A673 (cell line): ENCODE measurements around the gene RGS3.

Experiments used
- EZH2 ChIP-seq: fragments of 200-600 bp; sonication (generic); IDR thresholded peaks from 2 replicates; pipeline ENCODE4 v1.6.1; 2017; ENCODE audit warnings: borderline replicate concordance, low read depth, mild to moderate bottlenecking, mixed read lengths, antibody characterized with exemption, low read length; ENCODE audit not compliant: poor library complexity, severe bottlenecking
- TF ChIP-seq, protein P1 (sequence below): fragments of 300-800, 200-600 bp; sonication (generic); conservative IDR thresholded peaks from 2 replicates; pipeline ENCODE4 v1.5.1; 2017; ENCODE audit warnings: low read depth, mild to moderate bottlenecking, antibody characterized with exemption, low read length, moderate library complexity, mixed read lengths

DNA sequence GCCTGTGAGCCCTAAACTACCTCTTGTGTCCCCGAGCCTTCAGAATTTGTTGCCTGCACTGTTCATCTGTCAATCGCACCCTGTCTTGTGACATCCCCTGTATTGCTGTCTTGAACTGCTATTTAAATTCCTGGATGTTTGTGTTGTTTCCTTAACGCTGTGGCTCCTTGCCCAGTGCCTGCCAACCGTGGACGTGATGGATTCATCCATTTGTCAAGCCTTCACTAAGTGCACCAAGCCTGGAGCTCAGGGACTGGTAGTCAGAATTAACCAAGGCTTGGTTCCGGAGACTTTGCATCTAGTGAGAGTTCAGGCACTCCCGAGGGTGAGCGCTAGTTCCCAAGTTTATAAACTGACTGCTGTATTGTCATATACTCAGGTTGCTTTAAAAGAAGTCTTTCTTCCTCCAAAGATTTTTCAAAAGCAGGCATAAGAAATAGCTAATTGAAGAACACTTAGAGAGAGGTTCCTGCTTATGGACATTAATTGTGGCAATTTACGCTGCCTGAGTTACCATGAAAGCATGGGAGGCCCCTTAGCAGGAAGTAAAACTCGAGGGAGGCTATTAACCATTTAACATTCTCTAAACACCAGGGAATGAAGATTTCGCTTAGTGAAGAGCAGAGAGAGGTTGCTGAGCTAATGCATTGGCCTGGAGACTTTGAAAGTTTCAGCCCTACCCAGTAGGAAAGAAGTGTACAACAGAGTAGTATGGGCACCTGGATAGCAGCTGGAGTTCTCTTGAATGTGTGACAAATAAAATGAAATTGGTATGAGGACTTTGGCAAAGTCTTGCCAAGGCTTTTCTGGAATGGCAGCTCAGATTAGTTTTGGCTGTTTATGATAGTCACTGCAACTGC is 29.0 kb downstream of the RGS3 start:
- TF ChIP-seq, protein P1, sequence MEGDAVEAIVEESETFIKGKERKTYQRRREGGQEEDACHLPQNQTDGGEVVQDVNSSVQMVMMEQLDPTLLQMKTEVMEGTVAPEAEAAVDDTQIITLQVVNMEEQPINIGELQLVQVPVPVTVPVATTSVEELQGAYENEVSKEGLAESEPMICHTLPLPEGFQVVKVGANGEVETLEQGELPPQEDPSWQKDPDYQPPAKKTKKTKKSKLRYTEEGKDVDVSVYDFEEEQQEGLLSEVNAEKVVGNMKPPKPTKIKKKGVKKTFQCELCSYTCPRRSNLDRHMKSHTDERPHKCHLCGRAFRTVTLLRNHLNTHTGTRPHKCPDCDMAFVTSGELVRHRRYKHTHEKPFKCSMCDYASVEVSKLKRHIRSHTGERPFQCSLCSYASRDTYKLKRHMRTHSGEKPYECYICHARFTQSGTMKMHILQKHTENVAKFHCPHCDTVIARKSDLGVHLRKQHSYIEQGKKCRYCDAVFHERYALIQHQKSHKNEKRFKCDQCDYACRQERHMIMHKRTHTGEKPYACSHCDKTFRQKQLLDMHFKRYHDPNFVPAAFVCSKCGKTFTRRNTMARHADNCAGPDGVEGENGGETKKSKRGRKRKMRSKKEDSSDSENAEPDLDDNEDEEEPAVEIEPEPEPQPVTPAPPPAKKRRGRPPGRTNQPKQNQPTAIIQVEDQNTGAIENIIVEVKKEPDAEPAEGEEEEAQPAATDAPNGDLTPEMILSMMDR: no peak
- TF ChIP-seq EZH2: no peak
